ENCODE data around the gene PPP6R3. TPM values are rescaled to one million over a fixed set of nuclear protein-coding genes. Genes with fewer than 3 reads are reported as not detected.
A peak's percentile ranks its signal among the peaks of the same experiment; 100 is the strongest.

PPP6R3 gene
- total RNA-seq, 1 donor from 2014 or later, result 142 TPM

DNA sequence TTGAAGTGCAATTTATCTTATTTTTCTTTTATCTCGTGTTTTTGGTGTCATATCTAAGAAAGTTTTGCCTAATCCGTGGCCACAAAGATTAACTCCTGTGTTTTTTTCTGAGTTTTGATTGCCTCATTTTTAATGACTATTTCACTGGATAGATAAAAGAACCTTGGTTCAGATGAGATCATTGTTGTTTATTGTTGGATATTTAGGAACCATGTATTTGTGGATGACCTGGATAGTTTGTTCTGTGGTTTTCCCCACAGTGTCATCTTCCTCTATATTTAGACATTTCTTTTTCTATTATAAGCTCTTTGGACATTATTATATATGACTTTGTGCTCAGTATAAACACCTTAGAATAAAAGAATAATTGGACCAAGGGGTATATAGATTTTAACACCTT, 37.2 kb downstream of the PPP6R3 start:
- Mint-ChIP-seq H3K36me3 (ENCODE audit: low read depth) (peaks cover 3% of the 10 kb centered on the region), H3K27ac (no peak overlapping the region), H3K27me3 (ENCODE audit: insufficient read depth) (no peaks in the 10 kb centered on the region), H3K4me1 (ENCODE audit: low read depth) (peaks cover 31% of the 10 kb centered on the region), H3K4me3 (no peak overlapping the region), H3K9me3 (no peaks in the 10 kb centered on the region)
- DNase-seq (ENCODE audit: low spot score), result no peak
- intact Hi-C loops (cut with micrococcal nuclease), result no loop called here

DNA sequence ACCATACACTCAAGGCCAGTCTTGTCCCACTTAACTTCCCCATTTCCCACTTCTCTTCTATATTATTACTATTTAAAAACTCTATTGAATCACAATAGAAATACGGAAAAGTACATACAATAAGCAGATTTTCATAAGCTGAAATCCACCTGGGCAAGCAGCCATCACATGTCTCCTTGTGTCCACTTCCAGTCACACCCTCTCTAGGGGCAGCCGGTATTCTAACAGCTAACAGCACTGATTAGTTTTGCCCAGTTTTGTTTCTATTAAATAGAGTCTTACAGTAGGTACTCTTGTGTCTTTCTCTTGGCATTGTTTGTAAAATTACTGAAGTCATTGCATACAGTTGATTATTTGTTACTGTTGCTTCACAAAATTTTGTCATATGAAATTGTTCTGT, 37.8 kb downstream of the PPP6R3 start:
- Mint-ChIP-seq H3K4me1 (ENCODE audit: low read depth) (peaks cover 33% of the 10 kb centered on the region), H3K4me3 (no peak overlapping the region)

DNA sequence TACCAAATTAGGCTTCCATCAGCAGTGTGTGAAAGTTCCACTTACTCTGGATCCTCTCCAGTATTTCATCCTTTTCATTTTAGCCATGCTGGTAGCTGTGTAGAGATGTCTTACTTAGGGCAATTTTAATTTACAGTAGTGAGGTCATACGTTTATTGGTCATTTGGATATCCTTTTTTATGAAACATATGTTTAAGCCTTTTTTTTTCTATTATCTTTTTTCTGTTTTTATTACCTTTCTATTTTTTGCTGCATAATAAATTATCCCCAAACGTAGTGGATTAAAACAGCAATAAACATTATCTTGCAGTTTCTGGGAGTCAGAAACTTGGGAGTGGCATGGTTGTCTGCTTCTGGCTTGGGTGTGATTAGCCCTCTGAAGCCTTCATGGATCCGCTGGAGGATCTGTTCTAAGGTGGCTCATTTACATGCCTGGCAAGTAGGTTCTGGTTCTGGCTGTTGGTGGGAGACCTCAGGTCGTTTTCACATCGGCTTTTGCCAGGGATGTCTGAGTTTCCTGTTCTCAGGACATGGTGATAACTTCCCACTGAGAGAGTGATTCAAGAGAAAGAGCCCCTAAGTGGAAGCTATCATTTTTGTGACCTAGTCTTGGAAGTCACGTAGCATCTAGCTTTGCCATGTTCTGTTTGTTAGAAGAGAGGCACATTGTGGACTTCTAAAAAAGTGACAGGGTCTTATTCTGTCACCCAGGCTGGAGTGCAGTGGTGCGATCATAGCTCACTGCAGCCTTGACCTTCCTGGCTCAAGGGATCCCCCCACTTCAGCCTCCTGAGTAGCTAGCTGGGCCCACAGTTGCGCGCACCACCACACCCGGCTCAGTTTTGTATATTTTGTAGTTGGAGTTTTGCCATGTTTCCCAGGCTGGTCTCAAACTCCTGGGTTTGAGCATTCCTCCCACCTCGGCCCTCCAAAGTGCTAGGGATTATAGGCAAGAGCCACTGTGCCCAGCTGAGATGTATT, 38.6 kb downstream of the PPP6R3 start:
- H3K27me3 Mint-ChIP-seq (ENCODE audit: insufficient read depth), result no peaks in the 10 kb centered on the region
- peaks cover 40% of the 10 kb centered on the region for H3K4me1 Mint-ChIP-seq (ENCODE audit: low read depth)
- DNase-seq (ENCODE audit: low spot score), result no peak
- no peaks in the 10 kb centered on the region for H3K9me3 Mint-ChIP-seq
- no peak overlapping the region for H3K27ac Mint-ChIP-seq
- H3K4me3 Mint-ChIP-seq, result no peak overlapping the region
- intact Hi-C loops (cut with micrococcal nuclease), result no loop called here
- peaks cover 2% of the 10 kb centered on the region for H3K36me3 Mint-ChIP-seq (ENCODE audit: low read depth)

More for the DNA sequence above, 37.8 kb downstream of the PPP6R3 start:
- no peaks in the 10 kb centered on the region for H3K27me3 Mint-ChIP-seq (ENCODE audit: insufficient read depth)
- H3K9me3 Mint-ChIP-seq, result no peaks in the 10 kb centered on the region
- intact Hi-C loops (cut with micrococcal nuclease), result no loop called here
- H3K27ac Mint-ChIP-seq, result no peak overlapping the region
- no peaks in the 10 kb centered on the region for H3K36me3 Mint-ChIP-seq (ENCODE audit: low read depth)
- no peak for DNase-seq (ENCODE audit: low spot score)

DNA sequence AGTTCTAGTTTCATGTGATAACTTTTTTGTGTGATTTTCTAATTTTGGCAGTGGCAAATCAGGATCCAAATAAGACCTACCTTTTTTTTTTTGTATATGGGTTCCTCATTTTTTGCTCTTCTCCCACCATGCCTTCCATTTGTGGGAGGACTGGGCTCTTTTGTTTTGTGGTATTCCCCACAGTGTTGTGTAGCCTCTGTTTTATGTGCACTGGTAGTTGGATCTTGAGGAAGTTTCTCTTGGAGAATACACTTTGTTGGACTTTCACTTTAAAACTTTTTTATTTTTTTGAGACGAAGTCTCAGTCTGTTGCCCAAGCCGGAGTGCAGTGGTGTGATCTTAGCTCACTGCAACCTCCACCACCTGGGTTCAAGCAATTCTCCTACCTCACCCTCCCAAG, 39.7 kb downstream of the PPP6R3 start:
- H3K36me3 Mint-ChIP-seq (ENCODE audit: low read depth), result peaks cover 2% of the 10 kb centered on the region
- no peaks in the 10 kb centered on the region for H3K27me3 Mint-ChIP-seq (ENCODE audit: insufficient read depth)
- intact Hi-C loops (cut with micrococcal nuclease), result no loop called here
- DNase-seq (ENCODE audit: low spot score), result no peak
- H3K9me3 Mint-ChIP-seq, result no peaks in the 10 kb centered on the region
- peaks cover 47% of the 10 kb centered on the region for H3K4me1 Mint-ChIP-seq (ENCODE audit: low read depth)
- no peak overlapping the region for H3K27ac Mint-ChIP-seq
- no peak overlapping the region for H3K4me3 Mint-ChIP-seq

DNA sequence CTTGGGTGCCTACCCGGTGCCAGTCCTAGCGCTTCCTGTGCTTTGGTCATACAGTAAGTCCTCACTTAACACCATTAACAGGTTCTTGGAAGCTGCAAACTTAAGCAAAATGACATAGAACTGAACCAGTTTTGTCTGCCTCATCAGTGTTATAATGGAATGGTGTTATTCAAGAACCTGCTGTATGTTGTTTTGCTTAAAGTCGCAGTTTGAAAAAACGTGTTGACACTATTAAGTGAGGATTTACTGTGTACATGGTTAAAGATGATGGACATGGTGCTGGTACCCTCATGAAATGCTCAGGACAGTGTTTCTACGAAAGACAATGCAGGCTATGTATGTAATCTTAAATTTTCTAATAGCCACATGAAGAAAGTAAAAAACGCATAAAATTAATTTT, 41.3 kb downstream of the PPP6R3 start:
- DNase-seq (ENCODE audit: low spot score), result no peak
- Mint-ChIP-seq H3K27ac (no peak overlapping the region), H3K4me1 (ENCODE audit: low read depth) (peaks cover 49% of the 10 kb centered on the region), H3K4me3 (no peak overlapping the region), H3K36me3 (ENCODE audit: low read depth) (peaks cover 5% of the 10 kb centered on the region), H3K27me3 (ENCODE audit: insufficient read depth) (no peaks in the 10 kb centered on the region), H3K9me3 (no peaks in the 10 kb centered on the region)
- intact Hi-C loops (cut with micrococcal nuclease), result no loop called here

DNA sequence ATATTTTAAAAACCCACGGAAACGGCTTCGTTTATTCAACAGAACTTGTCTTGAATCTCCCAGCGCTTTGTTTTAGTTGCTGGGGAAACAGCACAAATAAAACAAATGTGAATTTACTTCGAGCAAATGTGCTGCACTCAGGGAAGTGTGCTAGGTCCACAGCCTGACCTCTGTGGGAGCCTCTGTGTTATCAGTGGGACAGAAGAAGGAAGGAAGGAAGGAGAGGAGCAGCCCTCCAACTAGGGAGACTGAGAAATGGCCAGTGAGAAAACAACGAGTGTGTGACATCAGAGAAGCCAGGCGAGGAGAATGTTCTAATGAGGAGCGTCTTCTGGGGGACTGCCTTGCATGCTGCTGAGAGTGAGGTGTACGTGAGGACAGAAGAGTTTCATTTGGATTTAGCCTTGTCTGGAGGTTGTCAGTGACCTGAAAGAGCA, 42.7 kb downstream of the PPP6R3 start:
- Mint-ChIP-seq H3K4me3 (no peak overlapping the region), H3K36me3 (ENCODE audit: low read depth) (peaks cover 9% of the 10 kb centered on the region), H3K4me1 (ENCODE audit: low read depth) (peaks cover 47% of the 10 kb centered on the region), H3K27ac (peak overlapping the region; percentile 70), H3K27me3 (ENCODE audit: insufficient read depth) (no peaks in the 10 kb centered on the region), H3K9me3 (no peaks in the 10 kb centered on the region)
- intact Hi-C loops (cut with micrococcal nuclease), result no loop called here
- DNase-seq (ENCODE audit: low spot score), result no peak

DNA sequence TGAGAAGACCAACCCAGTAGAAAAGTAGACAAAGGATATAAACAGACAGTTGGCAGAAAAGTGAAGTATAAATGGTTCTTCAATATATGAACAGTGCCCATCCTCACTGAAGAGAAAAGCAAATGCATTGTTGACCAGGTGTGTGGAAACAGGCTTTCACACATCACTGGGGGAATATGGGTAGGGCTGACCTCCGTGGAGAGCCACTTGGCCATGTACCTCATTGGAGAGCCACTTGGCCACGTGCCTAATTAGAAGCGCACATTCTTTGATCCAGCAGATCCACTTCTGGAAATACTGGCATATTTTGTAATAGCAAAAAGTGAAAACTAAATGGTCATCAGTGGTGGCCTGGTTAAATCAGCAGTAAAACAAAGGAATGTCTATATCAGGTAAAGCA, 43.2 kb downstream of the PPP6R3 start:
- peaks cover 9% of the 10 kb centered on the region for H3K36me3 Mint-ChIP-seq (ENCODE audit: low read depth)
- H3K9me3 Mint-ChIP-seq, result no peaks in the 10 kb centered on the region
- no peak overlapping the region for H3K4me3 Mint-ChIP-seq
- no peaks in the 10 kb centered on the region for H3K27me3 Mint-ChIP-seq (ENCODE audit: insufficient read depth)
- intact Hi-C loops (cut with micrococcal nuclease), result no loop called here
- peaks cover 46% of the 10 kb centered on the region for H3K4me1 Mint-ChIP-seq (ENCODE audit: low read depth)
- no peak for DNase-seq (ENCODE audit: low spot score)
- no peak overlapping the region for H3K27ac Mint-ChIP-seq

DNA sequence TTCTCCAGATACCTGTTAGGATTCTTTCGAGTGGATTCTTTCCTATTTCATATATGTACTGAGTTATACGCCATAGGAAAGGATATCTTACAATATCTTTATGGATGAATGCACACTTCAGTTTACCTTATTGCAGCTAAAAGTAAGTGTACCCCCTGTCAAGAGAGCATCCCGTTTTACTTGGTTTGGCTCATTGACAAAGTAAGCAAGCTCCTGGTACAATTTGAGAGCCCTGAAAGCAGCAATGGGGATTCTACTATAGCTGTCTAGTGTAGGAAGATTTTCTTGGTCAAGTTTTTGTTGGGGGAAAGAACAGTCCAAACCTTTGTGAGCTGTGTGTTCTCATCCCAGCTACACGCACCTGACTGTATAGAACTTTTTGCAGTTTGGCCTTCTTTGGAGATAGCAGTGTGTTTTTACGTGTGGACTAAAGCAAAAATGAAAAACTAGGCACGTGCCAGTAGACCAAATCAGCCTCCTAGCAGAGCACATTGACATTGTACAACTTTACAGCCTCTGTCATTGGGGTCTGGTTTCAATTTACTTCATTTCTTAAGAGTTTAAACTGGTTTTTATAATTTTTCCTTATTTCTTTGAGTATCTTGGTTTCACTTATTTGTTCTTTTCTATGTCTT, 44.0 kb downstream of the PPP6R3 start:
- no peak for DNase-seq (ENCODE audit: low spot score)
- intact Hi-C loops (cut with micrococcal nuclease), result no loop called here
- H3K9me3 Mint-ChIP-seq, result no peaks in the 10 kb centered on the region
- H3K4me3 Mint-ChIP-seq, result no peak overlapping the region
- H3K27ac Mint-ChIP-seq, result no peak overlapping the region
- peaks cover 9% of the 10 kb centered on the region for H3K36me3 Mint-ChIP-seq (ENCODE audit: low read depth)
- H3K4me1 Mint-ChIP-seq (ENCODE audit: low read depth), result peaks cover 46% of the 10 kb centered on the region
- no peaks in the 10 kb centered on the region for H3K27me3 Mint-ChIP-seq (ENCODE audit: insufficient read depth)

DNA sequence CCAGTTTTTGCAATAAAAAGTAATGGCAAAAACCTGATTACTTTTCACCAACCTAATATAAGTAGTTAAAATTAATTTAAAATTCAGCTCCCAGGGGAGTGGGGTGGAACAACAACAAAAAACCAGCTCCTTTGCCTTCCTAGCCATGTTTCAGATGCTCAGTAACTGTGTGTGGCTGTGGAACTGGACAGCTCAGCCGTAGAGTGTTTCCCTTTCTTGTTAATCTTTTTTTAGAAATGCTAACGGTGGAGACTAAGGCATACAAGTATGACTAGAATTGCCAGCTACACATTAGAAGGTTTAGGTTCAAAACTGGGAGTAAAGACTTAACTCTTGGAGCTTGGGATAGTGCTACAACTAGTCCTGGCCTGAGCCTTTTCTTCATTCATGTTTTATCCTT, 45.0 kb downstream of the PPP6R3 start:
- no peak for DNase-seq (ENCODE audit: low spot score)
- Mint-ChIP-seq H3K4me3 (no peak overlapping the region), H3K27me3 (ENCODE audit: insufficient read depth) (no peaks in the 10 kb centered on the region), H3K4me1 (ENCODE audit: low read depth) (peaks cover 48% of the 10 kb centered on the region), H3K9me3 (no peaks in the 10 kb centered on the region), H3K36me3 (ENCODE audit: low read depth) (peaks cover 10% of the 10 kb centered on the region), H3K27ac (no peak overlapping the region)
- intact Hi-C loops (cut with micrococcal nuclease), result no loop called here

DNA sequence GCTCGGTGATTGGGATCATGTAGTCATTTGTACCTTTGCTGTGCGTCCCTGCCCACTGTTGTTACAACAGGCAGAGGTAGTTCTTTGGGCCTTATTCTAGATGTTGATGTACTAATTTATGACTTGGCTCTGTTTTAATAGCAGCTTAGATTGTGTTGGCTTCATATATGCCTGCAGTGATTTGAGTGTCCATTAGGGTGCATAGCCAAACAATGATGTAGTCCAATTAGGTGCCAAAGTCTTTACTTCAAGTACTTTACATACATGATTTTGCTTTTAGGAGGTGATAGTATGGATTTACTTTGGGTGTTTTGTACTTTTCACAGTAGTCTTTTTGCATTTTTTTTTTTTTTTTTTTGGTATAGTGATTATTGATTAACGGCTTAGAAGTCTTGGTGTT, 46.4 kb downstream of the PPP6R3 start:
- intact Hi-C loops (cut with micrococcal nuclease), result no loop called here
- Mint-ChIP-seq H3K36me3 (ENCODE audit: low read depth) (peaks cover 16% of the 10 kb centered on the region), H3K9me3 (no peaks in the 10 kb centered on the region), H3K4me1 (ENCODE audit: low read depth) (peaks cover 55% of the 10 kb centered on the region), H3K27ac (no peak overlapping the region), H3K4me3 (no peak overlapping the region), H3K27me3 (ENCODE audit: insufficient read depth) (no peaks in the 10 kb centered on the region)
- DNase-seq (ENCODE audit: low spot score), result no peak

DNA sequence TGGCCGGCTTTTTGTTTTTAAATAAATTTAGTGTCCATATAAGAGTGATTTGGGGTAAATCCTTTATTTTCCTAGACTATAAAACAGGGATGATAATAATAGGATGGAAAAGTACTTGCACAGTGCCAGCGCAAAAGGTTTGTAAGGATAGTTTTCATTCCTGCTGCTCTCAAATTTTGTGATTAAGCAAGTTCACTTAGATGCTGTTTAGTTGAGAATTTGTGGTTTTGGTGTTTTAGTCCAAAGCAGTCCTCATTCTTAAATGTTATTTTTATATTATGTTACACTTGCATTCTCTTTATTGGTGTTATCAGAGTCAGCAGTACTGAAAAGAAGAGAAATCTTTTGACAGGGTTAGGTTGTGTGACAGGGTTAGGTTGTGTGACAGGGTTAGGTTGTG, 47.9 kb downstream of the PPP6R3 start:
- Mint-ChIP-seq H3K4me3 (no peak overlapping the region), H3K9me3 (no peaks in the 10 kb centered on the region), H3K36me3 (ENCODE audit: low read depth) (peaks cover 22% of the 10 kb centered on the region), H3K4me1 (ENCODE audit: low read depth) (peaks cover 51% of the 10 kb centered on the region), H3K27ac (no peak overlapping the region), H3K27me3 (ENCODE audit: insufficient read depth) (no peaks in the 10 kb centered on the region)
- intact Hi-C loops (cut with micrococcal nuclease), result no loop called here
- DNase-seq (ENCODE audit: low spot score), result no peak

DNA sequence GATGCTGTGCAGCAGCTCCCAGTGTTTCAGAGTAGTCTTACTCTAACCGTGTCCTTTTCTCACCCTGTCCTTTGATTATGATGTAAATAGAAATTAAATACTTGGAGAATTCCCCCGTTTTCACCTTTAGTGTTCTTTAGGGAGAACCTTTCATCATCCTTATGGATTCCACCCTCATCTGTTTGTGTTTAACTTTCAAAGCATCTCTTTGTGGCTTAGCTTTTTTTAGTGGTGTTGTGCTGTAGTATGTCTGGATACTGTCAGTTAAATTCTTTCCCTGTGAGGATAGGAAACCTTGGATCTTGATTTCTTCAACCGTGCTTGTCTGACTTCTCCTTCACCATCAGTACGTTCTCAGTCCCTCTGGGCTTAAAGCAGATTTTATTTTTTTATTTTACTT, 48.5 kb downstream of the PPP6R3 start:
- Mint-ChIP-seq H3K4me1 (ENCODE audit: low read depth) (peaks cover 45% of the 10 kb centered on the region), H3K9me3 (no peaks in the 10 kb centered on the region), H3K4me3 (no peak overlapping the region), H3K36me3 (ENCODE audit: low read depth) (peaks cover 21% of the 10 kb centered on the region), H3K27me3 (ENCODE audit: insufficient read depth) (no peaks in the 10 kb centered on the region), H3K27ac (peak overlapping the region; percentile 13)
- no peak for DNase-seq (ENCODE audit: low spot score)
- intact Hi-C loops (cut with micrococcal nuclease), result no loop called here

DNA sequence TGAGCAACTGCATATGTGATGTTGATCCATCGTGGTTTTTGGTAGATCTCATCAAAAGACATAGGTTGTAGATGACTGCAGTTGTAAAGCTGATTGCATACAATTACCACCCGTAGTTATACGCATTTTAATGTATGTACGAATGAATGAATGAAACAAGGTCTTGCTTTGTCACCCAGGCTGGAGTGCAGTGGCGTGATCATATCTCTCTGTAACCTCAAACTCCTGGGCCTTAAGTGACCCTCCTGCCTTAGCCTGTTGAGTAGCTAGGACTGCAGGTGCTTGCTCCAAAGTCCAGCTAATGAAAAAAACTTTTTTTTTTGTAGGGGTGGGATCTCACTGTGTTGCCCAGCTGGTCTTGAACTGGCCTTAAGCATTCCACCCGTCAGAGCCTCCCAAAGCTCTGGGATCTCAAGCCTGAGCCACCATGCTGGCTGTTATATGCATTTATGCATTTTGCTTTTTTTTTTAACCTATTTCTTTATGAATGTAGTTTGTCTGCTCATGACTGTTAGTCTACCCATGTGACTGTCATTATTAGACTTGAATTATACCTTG, 53.5 kb downstream of the PPP6R3 start:
- H3K27ac Mint-ChIP-seq, result no peak overlapping the region
- no peak for DNase-seq (ENCODE audit: low spot score)
- peaks cover 29% of the 10 kb centered on the region for H3K4me1 Mint-ChIP-seq (ENCODE audit: low read depth)
- intact Hi-C loops (cut with micrococcal nuclease), result no loop called here
- no peaks in the 10 kb centered on the region for H3K9me3 Mint-ChIP-seq
- H3K4me3 Mint-ChIP-seq, result no peak overlapping the region
- no peaks in the 10 kb centered on the region for H3K27me3 Mint-ChIP-seq (ENCODE audit: insufficient read depth)
- H3K36me3 Mint-ChIP-seq (ENCODE audit: low read depth), result peaks cover 30% of the 10 kb centered on the region

All from activated T-helper 1 cell treated with anti-CD3 and anti-CD28 coated beads, Interleukin-12 subunit alpha, Interleukin-12 subunit beta, Interleukin-2, Interleukin-4 antibody, amounts not matched to agents 30 ng/mL and 10 ng/mL and 1 ng/mL, durations not matched to agents 14 hours and 24 hours and 36 hours (primary cell).